Measurements from ENCODE around the gene SCUBE1. TPM values are rescaled to one million over a fixed set of nuclear protein-coding genes. Genes with fewer than 3 reads are reported as not detected.
A peak's percentile ranks its signal among the peaks of the same experiment; 100 is the strongest.

Gene SCUBE1
- total and polyA plus RNA-seq, 8 donors = 0.31 to 8.0 (median 1.8) TPM

DNA sequence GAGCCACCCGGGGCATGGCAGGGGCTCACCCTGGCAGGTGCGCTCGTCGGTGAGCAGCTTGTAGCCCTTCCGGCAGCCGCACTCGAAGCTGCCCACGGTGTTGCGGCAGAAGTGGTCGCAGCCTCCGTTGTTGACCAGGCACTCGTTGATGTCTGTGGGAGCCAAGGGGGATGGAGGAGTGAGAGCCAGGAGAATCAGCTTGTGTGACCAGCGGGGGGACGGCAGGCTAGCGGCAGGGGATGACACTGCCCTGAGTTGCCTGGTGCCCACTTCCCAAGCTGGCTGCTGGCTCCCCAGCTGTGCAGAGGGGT lies 111.5 kb downstream of the SCUBE1 start:
- H3K27ac ChIP-seq = no peak overlapping the region
- WGBS, 5 donors = 66 to 76% (median 76%) methylated on average over 15 of the region's 15 CpGs
- intact Hi-C loops (cut with DNase I; ENCODE audit: low total_unique reads) = no loop called here
- no peak for DNase-seq
- no peaks in the 10 kb centered on the region for H3K9me3 ChIP-seq
- H3K4me3 ChIP-seq = no peak overlapping the region
- no peak for TF ChIP-seq EP300 (IDR thresholded peaks at IDR 0.05)
- TF ChIP-seq POLR2AphosphoS5 (IDR thresholded peaks at IDR 0.05) = no peak
- no peak for TF ChIP-seq POLR2A (IDR thresholded peaks at IDR 0.05)
- TF ChIP-seq, protein P1, sequence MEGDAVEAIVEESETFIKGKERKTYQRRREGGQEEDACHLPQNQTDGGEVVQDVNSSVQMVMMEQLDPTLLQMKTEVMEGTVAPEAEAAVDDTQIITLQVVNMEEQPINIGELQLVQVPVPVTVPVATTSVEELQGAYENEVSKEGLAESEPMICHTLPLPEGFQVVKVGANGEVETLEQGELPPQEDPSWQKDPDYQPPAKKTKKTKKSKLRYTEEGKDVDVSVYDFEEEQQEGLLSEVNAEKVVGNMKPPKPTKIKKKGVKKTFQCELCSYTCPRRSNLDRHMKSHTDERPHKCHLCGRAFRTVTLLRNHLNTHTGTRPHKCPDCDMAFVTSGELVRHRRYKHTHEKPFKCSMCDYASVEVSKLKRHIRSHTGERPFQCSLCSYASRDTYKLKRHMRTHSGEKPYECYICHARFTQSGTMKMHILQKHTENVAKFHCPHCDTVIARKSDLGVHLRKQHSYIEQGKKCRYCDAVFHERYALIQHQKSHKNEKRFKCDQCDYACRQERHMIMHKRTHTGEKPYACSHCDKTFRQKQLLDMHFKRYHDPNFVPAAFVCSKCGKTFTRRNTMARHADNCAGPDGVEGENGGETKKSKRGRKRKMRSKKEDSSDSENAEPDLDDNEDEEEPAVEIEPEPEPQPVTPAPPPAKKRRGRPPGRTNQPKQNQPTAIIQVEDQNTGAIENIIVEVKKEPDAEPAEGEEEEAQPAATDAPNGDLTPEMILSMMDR (IDR thresholded peaks at IDR 0.05) = no peak
- peaks cover 0 to 11% (median 5%) of the 10 kb centered on the region in 4 donors for H3K4me1 ChIP-seq
- no peaks in the 10 kb centered on the region for H3K36me3 ChIP-seq
- peaks cover 0 to 40% (median 0%) of the 10 kb centered on the region in 3 donors for H3K27me3 ChIP-seq

DNA sequence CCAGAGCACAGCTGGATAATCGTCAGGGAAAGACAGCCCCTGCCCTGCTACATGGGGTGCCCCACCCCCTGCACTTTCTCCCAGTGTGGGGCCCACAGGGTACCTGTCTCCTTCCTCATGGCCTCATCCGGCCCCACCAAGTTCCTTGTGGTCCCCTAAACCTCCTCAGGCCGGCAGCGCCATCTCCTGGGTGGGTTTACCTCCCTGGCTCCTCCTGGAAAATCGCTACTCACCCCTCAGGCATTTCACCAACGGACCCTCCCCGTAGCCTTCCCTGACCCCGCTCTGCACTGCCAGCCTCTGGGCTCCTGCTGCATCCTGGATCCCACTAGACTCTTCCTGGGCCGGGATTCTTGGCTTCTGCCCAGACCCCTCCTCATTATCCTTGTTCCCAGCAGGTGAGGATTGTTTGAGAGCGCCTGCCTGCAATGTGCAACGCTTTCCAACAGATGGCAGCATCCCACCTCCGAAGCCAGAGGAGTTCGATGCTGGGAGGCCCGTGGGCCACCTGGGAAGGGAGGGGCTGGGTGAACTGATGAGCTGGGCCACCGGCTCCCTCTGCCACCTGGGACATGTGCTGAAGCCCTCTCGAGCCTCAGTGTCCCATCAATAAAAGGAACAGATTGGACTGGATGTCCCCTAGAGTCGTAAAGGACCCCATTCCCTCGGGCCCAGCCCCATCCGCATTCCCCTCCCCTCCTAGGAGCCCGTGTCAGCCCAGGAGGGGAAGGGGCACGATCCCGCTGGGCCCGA lies 112.0 kb downstream of the SCUBE1 start:
- DNase-seq = peak; percentile 66 to 84
- TF ChIP-seq, protein P1 (IDR thresholded peaks at IDR 0.05) = peak in 5 of 7 experiments; percentile 78 to 88 (median 86)
- TF ChIP-seq POLR2A (IDR thresholded peaks at IDR 0.05) (no peak), POLR2AphosphoS5 (IDR thresholded peaks at IDR 0.05) (no peak)
- Histone ChIP-seq H3K27me3 (peaks cover 0 to 40% (median 0%) of the 10 kb centered on the region in 3 donors), H3K36me3 (no peaks in the 10 kb centered on the region), H3K4me3 (no peak overlapping the region), H3K27ac (no peak overlapping the region), H3K4me1 (peaks cover 0 to 16% (median 4%) of the 10 kb centered on the region in 4 donors), H3K9me3 (no peaks in the 10 kb centered on the region)
- WGBS, 5 donors = 12 to 22% (median 16%) methylated on average over 22 to 23 of the region's 23 CpGs
- intact Hi-C loops (cut with DNase I; ENCODE audit: low total_unique reads) = no loop called here

DNA sequence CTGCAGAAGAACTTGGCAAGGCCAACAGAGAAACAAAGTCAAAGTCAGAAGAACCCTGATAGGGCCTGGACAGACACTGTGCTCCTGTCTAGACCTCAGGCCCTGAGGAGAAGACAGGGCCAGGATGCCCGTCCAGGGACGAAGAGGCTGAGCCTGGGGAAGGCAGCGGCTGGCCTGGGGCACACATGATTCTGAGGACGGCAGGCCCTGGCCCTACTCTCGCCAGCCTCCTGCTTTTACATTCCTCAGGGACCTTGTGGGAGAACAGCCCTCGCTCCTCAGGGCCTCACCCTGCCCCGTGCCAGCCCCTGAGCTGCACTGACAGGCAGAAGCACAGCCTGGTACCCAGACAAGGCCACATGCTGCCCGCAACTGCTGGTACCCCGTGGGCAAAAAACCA lies 112.6 kb downstream of the SCUBE1 start:
- H3K4me3 ChIP-seq = no peak overlapping the region
- no peaks in the 10 kb centered on the region for H3K36me3 ChIP-seq
- intact Hi-C loops (cut with DNase I; ENCODE audit: low total_unique reads) = no loop called here
- H3K27ac ChIP-seq = no peak overlapping the region
- peaks cover 0 to 18% (median 3%) of the 10 kb centered on the region in 4 donors for H3K4me1 ChIP-seq
- TF ChIP-seq EP300 (IDR thresholded peaks at IDR 0.05) (no peak), POLR2A (IDR thresholded peaks at IDR 0.05) (no peak), POLR2AphosphoS5 (IDR thresholded peaks at IDR 0.05) (no peak)
- TF ChIP-seq, protein P1 (IDR thresholded peaks at IDR 0.05) = no peak
- WGBS, 5 donors = 63 to 78% (median 73%) methylated on average over 8 to 9 of the region's 9 CpGs
- peaks cover 0 to 40% (median 0%) of the 10 kb centered on the region in 3 donors for H3K27me3 ChIP-seq
- H3K9me3 ChIP-seq = no peaks in the 10 kb centered on the region
- DNase-seq = no peak

DNA sequence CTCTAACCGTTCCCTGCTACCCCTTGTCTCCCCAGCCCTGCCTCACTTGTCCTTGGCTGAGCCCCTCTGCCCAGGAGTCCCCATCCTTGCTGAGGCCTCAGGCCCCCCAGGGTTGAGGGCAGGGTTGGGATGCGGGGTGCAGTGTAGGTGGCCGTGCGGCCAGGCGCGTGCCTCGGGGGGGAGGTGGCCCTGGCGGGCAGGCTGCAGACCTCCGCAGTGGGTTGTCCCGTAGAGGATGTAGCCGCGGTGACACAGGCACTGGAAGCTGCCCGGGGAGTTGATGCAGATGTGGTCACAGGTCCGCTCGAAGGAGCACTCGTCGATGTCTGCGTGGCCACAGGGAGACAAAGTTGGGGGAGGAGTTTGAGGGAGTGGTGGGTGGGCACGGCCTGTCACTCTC lies 114.3 kb downstream of the SCUBE1 start:
- Histone ChIP-seq H3K27ac (no peak overlapping the region), H3K27me3 (peaks cover 0 to 33% (median 0%) of the 10 kb centered on the region in 3 donors), H3K9me3 (no peaks in the 10 kb centered on the region), H3K4me1 (peaks cover 0 to 18% (median 3%) of the 10 kb centered on the region in 4 donors), H3K4me3 (no peak overlapping the region), H3K36me3 (no peaks in the 10 kb centered on the region)
- WGBS, 5 donors = 81 to 91% (median 88%) methylated on average over 11 to 19 of the region's 19 CpGs
- no peak for DNase-seq
- intact Hi-C loops (cut with DNase I; ENCODE audit: low total_unique reads) = no loop called here
- TF ChIP-seq POLR2AphosphoS5 (IDR thresholded peaks at IDR 0.05) (no peak), POLR2A (IDR thresholded peaks at IDR 0.05) (no peak), EP300 (IDR thresholded peaks at IDR 0.05) (no peak)
- TF ChIP-seq, protein P1 (IDR thresholded peaks at IDR 0.05) = no peak
